HepG2 (cell line): ENCODE measurements around the gene PSMC3IP. TPM values are rescaled to one million over a fixed set of nuclear protein-coding genes. Genes with fewer than 3 reads are reported as not detected.

Experiments used
- ARID5B ChIP-seq: IDR thresholded peaks from 2 replicates; pipeline ENCODE4 v1.4.0; 2020; ENCODE audit warnings: mild to moderate bottlenecking, missing genetic modification reagents
- FOXC1 ChIP-seq: sonication (generic); formaldehyde crosslinking; IDR thresholded peaks from 2 replicates; pipeline ENCODE4 v1.8.0; 2022; ENCODE audit warnings: mild to moderate bottlenecking, missing genetic modification reagents, borderline replicate concordance
- MAZ ChIP-seq, 2 experiments: sonication (generic) in 1 of 2; formaldehyde crosslinking in 1 of 2; IDR thresholded peaks; 2 replicates each; pipeline versions ENCODE4 v1.5.0 to v1.6.1; 2012 to 2020; ENCODE audit warnings: low read depth in 2 of 2, mild to moderate bottlenecking in 2 of 2, borderline replicate concordance in 1 of 2, improper control_type of control experiment in 1 of 2, low read length in 1 of 2, missing genetic modification reagents in 1 of 2, moderate library complexity in 1 of 2
- MIER3 ChIP-seq: IDR thresholded peaks from 2 replicates; pipeline ENCODE4 v1.6.1; 2016; ENCODE audit warnings: missing compliant biosample characterization, borderline replicate concordance
- MYPOP ChIP-seq: sonication (generic); formaldehyde crosslinking; IDR thresholded peaks from 2 replicates; pipeline ENCODE4 v1.8.1; 2023; ENCODE audit warnings: mild to moderate bottlenecking, moderate library complexity, missing genetic modification reagents
- POLR2G ChIP-seq: fragments of 200-400 bp; formaldehyde crosslinking; IDR thresholded peaks from 2 replicates; pipeline ENCODE4 v1.6.1; 2018; ENCODE audit warnings: mild to moderate bottlenecking, low read depth, low read length, moderate library complexity
- SOX13 ChIP-seq, 3 experiments: fragments of 450-650 bp in 1 of 3; sonication (generic) in 1 of 3; formaldehyde crosslinking in 1 of 3; IDR thresholded peaks in 2 of 3; conservative IDR thresholded peaks in 1 of 3; 2 replicates each; pipeline versions ENCODE4 v1.5.0 to v1.6.1; 2016 to 2020; ENCODE audit warnings: antibody characterized with exemption in 1 of 3, mild to moderate bottlenecking in 1 of 3, missing compliant biosample characterization in 1 of 3, missing genetic modification reagents in 1 of 3, moderate library complexity in 1 of 3
- TEAD3 ChIP-seq: optimal IDR thresholded peaks from 2 replicates; pipeline ENCODE3; 2016; ENCODE audit warnings: borderline replicate concordance
- ZBTB2 ChIP-seq: sonication (generic); formaldehyde crosslinking; IDR thresholded peaks from 2 replicates; pipeline ENCODE4 v1.8.0; 2022; ENCODE audit warnings: low read depth, missing genetic modification reagents
- ZBTB49 ChIP-seq: sonication (generic); formaldehyde crosslinking; IDR thresholded peaks from 2 replicates; pipeline ENCODE4 v1.4.0; 2020; ENCODE audit warnings: missing genetic modification reagents, borderline replicate concordance
- ZMYM3 ChIP-seq: sonication (generic); formaldehyde crosslinking; IDR thresholded peaks from 2 replicates; pipeline ENCODE4 v1.5.1; 2020; ENCODE audit warnings: mild to moderate bottlenecking, missing genetic modification reagents
- ZNF121 ChIP-seq: sonication (generic); formaldehyde crosslinking; IDR thresholded peaks from 2 replicates; pipeline ENCODE4 v1.5.0; 2020; ENCODE audit warnings: mild to moderate bottlenecking, missing genetic modification reagents
- ZNF281 ChIP-seq: sonication (generic); formaldehyde crosslinking; IDR thresholded peaks from 2 replicates; pipeline ENCODE4 v1.4.0; 2020; ENCODE audit warnings: missing genetic modification reagents, borderline replicate concordance
- ZNF572 ChIP-seq: sonication (generic); formaldehyde crosslinking; IDR thresholded peaks from 2 replicates; pipeline ENCODE4 v1.5.1; 2020; ENCODE audit warnings: mild to moderate bottlenecking, missing genetic modification reagents
- ZNF878 ChIP-seq: sonication (generic); formaldehyde crosslinking; IDR thresholded peaks from 2 replicates; pipeline ENCODE4 v1.8.1; 2023; ENCODE audit warnings: mild to moderate bottlenecking, missing genetic modification reagents, moderate library complexity
- ZSCAN21 ChIP-seq: sonication (generic); formaldehyde crosslinking; IDR thresholded peaks from 2 replicates; pipeline ENCODE4 v1.8.0; 2022; ENCODE audit warnings: mild to moderate bottlenecking, missing genetic modification reagents, moderate library complexity, borderline replicate concordance
- polyA plus RNA-seq, 8 experiments: library from polyadenylated mRNA; depleted of rRNA in 3 of 8; stranded (reverse) in 7 of 8; unstranded in 1 of 8; fragments of >200 nt; fragmentation: Illumina TruSeq in 4 of 8; extraction: Trizol in 4 of 8; gene quantifications; 2 replicates each; pipeline versions ENCODE4 v1.2.1 to v1.2.3, GENCODE V29; 2011 to 2016; ENCODE audit warnings: low read depth in 4 of 8, missing spikeins in 1 of 8, mixed read lengths in 1 of 8; ENCODE audit not compliant: insufficient read depth in 1 of 8
- total RNA-seq, 5 experiments: library from RNA; depleted of rRNA; stranded (reverse); fragments of >200 nt; fragmentation: Illumina TruSeq; extraction: Trizol; gene quantifications; 2 replicates each; pipeline ENCODE4 v1.2.3, GENCODE V29; 2016; ENCODE audit warnings: low read depth in 1 of 5

The PSMC3IP gene
- total and polyA plus RNA-seq, 2 of the 13 experiments (the other 11 are each of a cell fraction or from before 2014, with no cell fraction given) = 6.5 to 22.4 TPM

GRCh38 chr17:42527932-42528331, 49.6 kb downstream of the PSMC3IP start (continued):
- TF ChIP-seq ZBTB2 (no peak), ZMYM3 (CRISPR knock-in tag) (peak; percentile 97), TEAD3 (CRISPR knock-in tag) (no peak), POLR2G (no peak), MIER3 (CRISPR knock-in tag) (peak; percentile 53; the same call in 1 of the 2 replicates), ZNF878 (CRISPR knock-in tag) (0 out of 2 replicates have a peak, but pooled peaks have one; percentile 1), SOX13 (IDR thresholded peaks at IDR 0.05) (no peak), SOX13 (CRISPR knock-in tag; conservative IDR thresholded peaks at IDR 0.05 in 1 of 2, IDR thresholded peaks at IDR 0.05 in 1 of 2) (0 out of 4 replicates have a peak, but pooled peaks of 1 of the 2 experiments have one; percentile 23), ZNF281 (0 out of 2 replicates have a peak, but pooled peaks have one; percentile 2), FOXC1 (no peak), ZSCAN21 (CRISPR knock-in tag) (no peak), MAZ (IDR thresholded peaks at IDR 0.05; ENCODE audit: borderline replicate concordance, low read depth, low read length) (0 out of 2 replicates have a peak, but pooled peaks have one; percentile 54), MAZ (CRISPR knock-in tag; IDR thresholded peaks at IDR 0.05; ENCODE audit: low read depth) (no peak), ZBTB49 (CRISPR knock-in tag) (no peak), ARID5B (CRISPR knock-in tag) (0 out of 2 replicates have a peak, but pooled peaks have one; percentile 17), MYPOP (CRISPR knock-in tag) (no peak), ZNF121 (peak; percentile 37; the same call in 1 of the 2 replicates), ZNF572 (CRISPR knock-in tag) (no peak)
